ENCODE data around the gene MTHFD1. TPM values are rescaled to one million over a fixed set of nuclear protein-coding genes. Genes with fewer than 3 reads are reported as not detected.

The MTHFD1 gene
- total RNA-seq, 4 donors from 2014 or later, result 36.2 to 68.7 (median 42.0) TPM

DNA sequence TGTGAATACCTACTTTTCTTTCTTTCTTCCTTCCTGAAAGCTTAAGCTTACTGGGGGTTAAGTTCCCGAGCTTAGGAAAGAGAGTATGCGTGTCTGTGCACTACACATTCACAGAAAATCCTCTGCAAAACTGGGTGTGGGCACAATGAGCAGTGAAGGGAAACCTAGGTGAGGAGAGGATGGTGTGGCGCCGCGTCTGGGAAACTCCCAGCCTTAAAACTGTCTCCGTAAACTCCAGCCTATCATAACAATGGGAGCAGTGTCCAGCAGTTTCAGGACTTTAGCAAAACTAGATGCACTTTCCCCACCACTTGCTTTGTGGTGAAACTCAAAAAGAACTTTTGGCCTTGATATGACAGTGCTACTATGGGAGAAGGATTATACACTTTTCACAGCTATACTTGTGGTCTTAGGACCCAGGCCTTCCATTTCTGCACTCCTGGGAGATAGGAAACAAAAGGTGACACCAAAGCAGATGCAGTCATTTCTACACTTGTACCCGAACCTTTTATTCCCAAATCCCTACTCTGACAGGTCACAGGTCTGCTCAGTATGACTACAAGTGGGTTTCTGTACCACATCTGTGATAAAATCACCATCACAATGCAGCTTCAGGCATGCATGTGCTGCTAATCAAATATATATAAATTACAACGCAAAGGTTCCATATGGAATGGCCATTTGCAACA, 87.6 kb downstream of the MTHFD1 start:
- Histone ChIP-seq H3K27me3 (no peaks in the 10 kb centered on the region), H3K9me3 (no peaks in the 10 kb centered on the region), H3K4me1 (peaks cover 3 to 4% of the 10 kb centered on the region in 2 donors), H3K27ac (no peak overlapping the region), H3K36me3 (no peaks in the 10 kb centered on the region), H3K4me3 (no peak overlapping the region)
- TF ChIP-seq POLR2A (IDR thresholded peaks at IDR 0.05) (no peak), CTCF (IDR thresholded peaks at IDR 0.05 in 4 of 5, conservative IDR thresholded peaks at IDR 0.05 in 1 of 5) (no peak)
- intact Hi-C loops (cut with DNase I; ENCODE audit: low total_unique reads) (loop anchor here (5.0 to 10.0 kb wide), 2 partner anchors 43 to 131 kb away; no protein-coding TSS in a partner anchor), in situ Hi-C loops (cut with MboI; ENCODE audit: low sequenced_read_pairs in 4 of 4) (loop anchor here in 1 of 4 donors (10.0 kb wide), 1 partner anchor 131 kb away; no protein-coding TSS in a partner anchor)
- no peak for DNase-seq
- ATAC-seq, result no peak

DNA sequence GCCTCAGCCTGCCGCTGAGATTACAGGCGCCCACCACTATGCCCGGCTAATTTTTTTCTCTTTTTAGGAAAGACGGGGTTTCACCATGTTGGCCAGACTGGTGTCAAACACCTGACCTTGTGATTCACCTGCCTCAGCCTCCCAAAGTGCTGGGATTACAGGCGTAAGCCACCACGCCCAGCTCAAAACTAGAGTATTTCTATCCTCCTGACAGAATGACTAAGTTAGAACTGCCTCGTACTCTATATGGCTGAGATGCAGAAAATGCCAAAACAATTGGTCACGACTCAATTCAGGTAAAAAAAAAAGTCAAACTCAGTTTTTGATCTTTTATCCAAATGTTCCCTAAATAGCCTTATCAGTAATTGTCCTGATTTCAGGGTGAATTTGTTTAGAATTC, 88.3 kb downstream of the MTHFD1 start:
- no peak overlapping the region for H3K4me3 ChIP-seq
- intact Hi-C loops (cut with DNase I; ENCODE audit: low total_unique reads), result loop anchor here (5.0 to 10.0 kb wide), 2 partner anchors 44 to 132 kb away; no protein-coding TSS in a partner anchor
- H3K9me3 ChIP-seq, result no peaks in the 10 kb centered on the region
- no peak overlapping the region for H3K27ac ChIP-seq
- peaks cover 3 to 4% of the 10 kb centered on the region in 2 donors for H3K4me1 ChIP-seq
- H3K27me3 ChIP-seq, result no peaks in the 10 kb centered on the region
- H3K36me3 ChIP-seq, result no peaks in the 10 kb centered on the region
- no peak for DNase-seq
- TF ChIP-seq POLR2A (IDR thresholded peaks at IDR 0.05), result no peak
- ATAC-seq, result no peak
- in situ Hi-C loops (cut with MboI; ENCODE audit: low sequenced_read_pairs in 4 of 4), result loop anchor here in 1 of 4 donors (10.0 kb wide), 1 partner anchor 132 kb away; no protein-coding TSS in a partner anchor

DNA sequence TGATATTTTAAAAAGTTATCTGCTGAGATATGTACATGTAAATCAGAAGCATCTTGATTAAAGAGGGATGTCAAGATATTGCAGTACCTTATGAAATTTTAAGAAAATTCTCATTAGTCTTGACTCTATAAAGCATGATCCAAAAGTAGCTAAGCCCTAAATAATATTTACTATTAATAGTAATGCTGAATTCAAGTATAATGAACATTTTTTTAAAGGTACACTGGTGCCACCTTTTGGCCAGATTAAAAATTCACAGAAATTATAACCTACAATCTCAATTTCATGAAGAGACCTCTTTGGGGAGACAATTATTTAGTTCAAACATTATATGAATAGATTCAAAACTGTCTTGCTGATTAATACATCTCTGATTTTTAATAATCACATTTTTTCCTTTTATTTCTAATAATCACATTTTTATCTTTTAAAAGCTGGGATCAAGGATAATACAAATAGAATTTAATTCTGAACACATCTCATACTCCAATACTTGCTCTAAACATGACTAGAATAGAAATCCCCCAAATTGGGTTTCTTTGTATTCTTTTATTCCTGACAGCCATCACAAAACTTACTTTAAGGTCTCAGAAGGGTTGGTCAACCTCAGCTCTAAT, 90.6 kb downstream of the MTHFD1 start:
- DNase-seq (no peak), ATAC-seq (no peak)
- Histone ChIP-seq H3K27me3 (no peaks in the 10 kb centered on the region), H3K4me3 (no peak overlapping the region), H3K9me3 (no peaks in the 10 kb centered on the region), H3K36me3 (no peaks in the 10 kb centered on the region), H3K4me1 (peaks cover 3 to 4% of the 10 kb centered on the region in 2 donors), H3K27ac (no peak overlapping the region)
- in situ Hi-C loops (cut with MboI; ENCODE audit: low sequenced_read_pairs in 4 of 4) (loop anchor here in 1 of 4 donors (10.0 kb wide), 1 partner anchor 134 kb away; no protein-coding TSS in a partner anchor), intact Hi-C loops (cut with DNase I; ENCODE audit: low total_unique reads) (loop anchor here (5.0 to 10.0 kb wide), 2 partner anchors 46 to 134 kb away; no protein-coding TSS in a partner anchor)
- no peak for TF ChIP-seq POLR2A (IDR thresholded peaks at IDR 0.05)
- TF ChIP-seq CTCF (IDR thresholded peaks at IDR 0.05 in 4 of 5, conservative IDR thresholded peaks at IDR 0.05 in 1 of 5), result peak in 3 of 5 experiments; percentile 12 to 38 (median 13)

DNA sequence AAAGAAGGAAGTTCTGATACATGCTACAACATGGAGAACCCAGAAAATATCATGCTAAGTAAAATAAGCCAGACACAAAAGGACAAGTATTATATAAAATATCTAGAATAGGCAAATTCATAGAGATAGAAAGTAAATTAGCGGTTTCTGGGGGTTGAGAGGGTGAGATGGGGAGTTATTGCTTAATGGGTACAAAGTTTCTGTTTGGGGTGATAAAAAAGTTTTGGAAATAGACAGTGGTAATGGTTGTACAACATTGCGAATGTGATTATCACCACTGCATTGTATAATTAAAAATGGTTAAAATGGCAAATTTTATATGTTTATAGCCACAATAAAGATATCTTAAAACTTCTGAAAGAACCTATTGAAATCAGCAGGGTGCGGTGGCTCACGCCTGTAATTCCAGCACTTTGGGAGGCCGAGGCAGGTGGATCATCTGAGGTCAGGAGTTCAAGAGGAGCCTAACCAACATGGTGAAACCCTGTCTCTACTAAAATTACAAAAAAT, 100.5 kb downstream of the MTHFD1 start:
- peaks cover 10 to 14% of the 10 kb centered on the region in 2 donors for H3K4me1 ChIP-seq
- in situ Hi-C loops (cut with MboI; ENCODE audit: low sequenced_read_pairs in 4 of 4), result no loop called here
- H3K36me3 ChIP-seq, result peaks cover 0 to 40% of the 10 kb centered on the region in 2 donors
- no peaks in the 10 kb centered on the region for H3K9me3 ChIP-seq
- no peak overlapping the region for H3K4me3 ChIP-seq
- ATAC-seq (no peak), DNase-seq (no peak)
- H3K27me3 ChIP-seq, result no peaks in the 10 kb centered on the region
- intact Hi-C loops (cut with DNase I; ENCODE audit: low total_unique reads), result no loop called here
- no peak overlapping the region for H3K27ac ChIP-seq
- TF ChIP-seq POLR2A (IDR thresholded peaks at IDR 0.05), result no peak
- TF ChIP-seq CTCF (IDR thresholded peaks at IDR 0.05 in 4 of 5, conservative IDR thresholded peaks at IDR 0.05 in 1 of 5), result no peak

GRCh38 chr14:64491637-64492036, 103.5 kb downstream of the MTHFD1 start:
- Histone ChIP-seq H3K27ac (no peak overlapping the region), H3K27me3 (no peaks in the 10 kb centered on the region), H3K4me3 (no peak overlapping the region), H3K9me3 (no peaks in the 10 kb centered on the region), H3K4me1 (peaks cover 10 to 15% of the 10 kb centered on the region in 2 donors), H3K36me3 (peaks cover 0 to 30% of the 10 kb centered on the region in 2 donors)
- intact Hi-C loops (cut with DNase I; ENCODE audit: low total_unique reads), result no loop called here
- in situ Hi-C loops (cut with MboI; ENCODE audit: low sequenced_read_pairs in 4 of 4), result no loop called here
- no peak for DNase-seq
- ATAC-seq, result peak; percentile 38 to 50
- TF ChIP-seq POLR2A (IDR thresholded peaks at IDR 0.05) (no peak), CTCF (IDR thresholded peaks at IDR 0.05 in 4 of 5, conservative IDR thresholded peaks at IDR 0.05 in 1 of 5) (no peak)

Measured in gastrocnemius medialis (tissue), 4 donors.